GM21423 (cell line): ENCODE data around the gene NT5M.

Experiments used
- ATAC-seq: cut with Tn5 transposase; IDR thresholded peaks from one replicate; pipeline ENCODE4 v1.9.1; 2021; ENCODE audit warnings: mild to moderate bottlenecking, moderate library complexity; ENCODE audit not compliant: unreplicated experiment

NT5M gene

GRCh38 chr17:17353625-17354484 lies 50.7 kb downstream of the NT5M start:
- ATAC-seq: no peak

- no peak for ATAC-seq
These were observed 51.6 kb downstream of the NT5M start for GRCh38 chr17:17354560-17355349.

- no peak for ATAC-seq
These were observed 52.3 kb downstream of the NT5M start for GRCh38 chr17:17355426-17355825.

- ATAC-seq: no peak
These were observed 53.2 kb downstream of the NT5M start for GRCh38 chr17:17356149-17356930.

GRCh38 chr17:17356931-17357270 lies 53.7 kb downstream of the NT5M start:
- ATAC-seq: no peak

- no peak for ATAC-seq
These were observed 55.0 kb downstream of the NT5M start for GRCh38 chr17:17358060-17358751.

GRCh38 chr17:17358866-17359265 lies 55.7 kb downstream of the NT5M start:
- ATAC-seq: no peak

GRCh38 chr17:17359271-17359670 lies 56.1 kb downstream of the NT5M start:
- no peak for ATAC-seq

- ATAC-seq: no peak
These were observed 57.0 kb downstream of the NT5M start for GRCh38 chr17:17360087-17360730.

GRCh38 chr17:17361543-17361866 lies 58.3 kb downstream of the NT5M start:
- ATAC-seq: no peak

GRCh38 chr17:17361867-17362539 lies 58.8 kb downstream of the NT5M start:
- ATAC-seq: no peak

- ATAC-seq: no peak
These were observed 59.4 kb downstream of the NT5M start for GRCh38 chr17:17362540-17362930.

- no peak for ATAC-seq
These were observed 60.6 kb downstream of the NT5M start for GRCh38 chr17:17363638-17364337.

GRCh38 chr17:17364338-17364667 lies 61.1 kb downstream of the NT5M start:
- ATAC-seq: no peak

GRCh38 chr17:17365476-17366110 lies 62.4 kb downstream of the NT5M start:
- no peak for ATAC-seq

GRCh38 chr17:17366235-17366634 lies 63.1 kb downstream of the NT5M start:
- no peak for ATAC-seq

GRCh38 chr17:17366941-17367875 lies 64.0 kb downstream of the NT5M start:
- ATAC-seq: no peak

GRCh38 chr17:17367931-17368330 lies 64.8 kb downstream of the NT5M start:
- no peak for ATAC-seq
